ENCODE results near the gene UGT2B11.
"Not testable (repeated sequence)": the region's sequence is repeated elsewhere in the genome, so short reads cannot be mapped to it uniquely, and the experiment has no call there.

Gene UGT2B11

DNA sequence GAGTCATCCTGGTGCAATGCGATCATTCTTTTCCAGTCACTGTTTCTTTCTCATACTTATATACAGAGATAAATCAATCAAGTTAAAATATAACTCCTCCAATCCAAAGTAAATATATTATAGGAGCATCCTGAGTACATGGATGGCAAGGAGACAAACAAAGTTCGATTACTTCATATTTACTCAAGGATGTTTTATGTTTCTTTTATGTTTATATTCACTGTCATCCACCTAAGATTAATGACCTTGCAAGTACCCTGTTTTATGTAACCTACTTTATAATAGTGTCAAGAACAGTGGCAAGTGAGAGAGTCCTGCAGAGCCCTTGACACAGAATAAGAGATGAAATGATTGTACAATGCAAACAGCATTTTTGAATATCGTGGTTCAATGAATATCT, at the start of gene UGT2B11:
TSS of gene UGT2B11 (minus strand) at position 33 of the 400 bp plus-strand sequence. CDS start at position 7, 26 bp downstream.
- no peak for DNase-seq

DNA sequence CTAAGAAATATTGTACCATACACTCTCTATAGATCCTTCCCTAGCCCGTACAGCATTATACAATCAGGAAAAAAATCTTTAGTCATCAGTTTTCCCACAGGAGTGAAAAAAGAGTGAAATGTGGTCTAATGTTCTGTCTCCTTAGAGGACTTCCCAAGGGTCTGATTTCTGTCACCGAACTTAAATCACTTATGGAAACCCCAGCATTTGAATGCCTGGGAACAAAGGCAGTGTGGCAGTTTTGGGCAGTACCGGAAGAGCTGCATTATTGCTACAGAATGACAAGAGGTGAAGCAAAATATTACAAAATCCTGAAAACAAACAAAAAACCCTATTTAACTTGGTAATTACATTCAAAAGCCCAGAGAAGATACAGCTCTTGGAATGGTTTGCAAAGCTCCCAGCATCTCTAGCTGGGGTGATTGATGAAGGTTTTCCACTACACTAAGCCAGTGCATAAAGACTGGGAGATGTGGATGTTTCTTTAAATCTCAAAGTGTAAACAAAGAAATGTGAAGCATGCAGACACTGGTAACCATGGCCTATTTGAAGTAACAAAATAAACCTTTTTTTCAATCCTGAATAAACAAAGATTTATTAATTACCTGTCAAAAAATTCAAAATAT, 38.7 kb upstream of the UGT2B11 start:
- not testable (repeated sequence) for DNase-seq

DNA sequence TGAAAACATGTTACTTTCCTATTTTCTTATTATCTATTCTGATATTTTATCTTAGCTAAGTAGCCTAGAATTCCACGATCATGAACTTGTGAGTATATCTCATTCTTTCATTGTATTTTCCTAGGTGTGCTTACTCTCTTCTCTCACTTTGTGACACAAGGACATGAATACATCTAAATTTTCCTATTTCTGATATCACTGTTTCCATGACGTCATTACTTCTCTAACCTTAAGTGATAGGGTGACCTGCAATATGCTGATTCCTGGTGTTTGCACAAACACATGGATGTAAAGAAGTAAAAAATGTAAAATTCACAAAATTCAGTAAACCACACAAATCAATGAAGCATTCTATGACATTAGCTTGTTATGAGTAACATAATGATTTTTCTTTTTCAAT, 36.3 kb upstream of the UGT2B11 start:
- not testable (repeated sequence) for DNase-seq

DNA sequence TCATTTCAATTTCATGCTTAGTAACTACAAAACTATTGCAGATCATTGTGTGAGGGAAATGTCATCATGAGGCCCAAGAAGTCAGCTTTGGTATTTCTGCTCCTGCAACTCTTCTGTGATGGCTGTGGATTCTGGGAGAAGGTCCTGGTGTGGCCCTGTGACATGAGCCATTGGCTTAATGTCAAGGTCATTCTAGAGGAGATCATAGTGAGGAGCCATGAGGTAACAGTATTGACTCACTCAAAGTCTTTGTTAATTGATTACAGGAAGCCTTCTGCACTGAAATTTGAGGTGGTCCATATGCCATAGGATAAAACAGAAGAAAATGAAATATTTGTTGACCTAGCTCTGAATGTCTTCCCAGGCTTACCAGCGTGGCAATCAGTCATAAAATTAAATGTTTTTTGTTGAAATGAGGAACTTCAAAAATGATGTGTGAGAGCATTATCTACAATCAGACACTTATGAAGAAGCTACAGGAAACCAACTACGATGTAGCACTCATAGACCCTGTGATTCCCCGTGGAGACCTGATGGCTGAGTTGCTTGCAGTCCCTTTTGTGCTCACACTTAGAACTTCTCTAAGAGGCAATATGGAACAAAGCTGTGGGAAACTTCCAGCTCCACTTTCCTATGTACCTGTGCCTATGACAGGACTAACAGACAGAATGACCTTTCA, 28.2 kb upstream of the UGT2B11 start:
- DNase-seq: not testable (repeated sequence)

DNA sequence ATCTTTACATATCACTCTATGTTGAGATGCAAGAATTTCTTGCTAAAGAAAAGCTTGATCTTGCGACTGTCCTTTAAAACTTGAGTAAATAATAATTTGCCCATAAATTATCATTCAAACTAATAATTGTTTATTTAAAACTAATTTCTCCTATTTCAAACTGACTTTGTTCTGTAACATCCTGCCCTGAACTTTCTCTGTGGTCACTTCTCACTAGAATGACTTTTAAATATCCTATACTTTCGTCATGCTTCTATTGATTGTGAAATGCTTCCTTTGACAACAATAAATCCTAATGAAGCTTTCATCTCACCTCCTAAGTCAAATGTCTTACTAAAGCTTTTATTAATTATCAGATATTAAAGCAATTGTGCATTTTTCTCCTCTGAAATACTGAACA, 27.2 kb upstream of the UGT2B11 start:
- DNase-seq: not testable (repeated sequence)

DNA sequence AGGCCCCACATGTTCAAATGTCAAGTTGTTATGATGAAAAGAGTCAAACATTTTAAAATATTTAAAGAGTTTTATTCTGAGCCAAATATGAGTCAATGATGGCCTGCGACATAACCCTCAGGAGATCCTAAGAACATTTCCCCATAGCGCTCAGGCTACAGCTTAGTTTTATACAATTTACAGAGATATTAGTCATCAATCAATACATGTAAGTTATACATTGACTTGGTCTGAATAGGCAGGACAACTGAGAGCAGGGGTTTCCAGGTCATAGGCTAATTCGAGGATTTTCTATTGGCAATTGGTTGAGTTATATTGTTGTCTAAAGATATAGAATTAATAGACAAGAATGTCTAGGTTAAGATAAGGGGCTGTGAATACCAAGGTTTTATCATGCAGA, 26.2 kb upstream of the UGT2B11 start:
- DNase-seq: not testable (repeated sequence)

DNA sequence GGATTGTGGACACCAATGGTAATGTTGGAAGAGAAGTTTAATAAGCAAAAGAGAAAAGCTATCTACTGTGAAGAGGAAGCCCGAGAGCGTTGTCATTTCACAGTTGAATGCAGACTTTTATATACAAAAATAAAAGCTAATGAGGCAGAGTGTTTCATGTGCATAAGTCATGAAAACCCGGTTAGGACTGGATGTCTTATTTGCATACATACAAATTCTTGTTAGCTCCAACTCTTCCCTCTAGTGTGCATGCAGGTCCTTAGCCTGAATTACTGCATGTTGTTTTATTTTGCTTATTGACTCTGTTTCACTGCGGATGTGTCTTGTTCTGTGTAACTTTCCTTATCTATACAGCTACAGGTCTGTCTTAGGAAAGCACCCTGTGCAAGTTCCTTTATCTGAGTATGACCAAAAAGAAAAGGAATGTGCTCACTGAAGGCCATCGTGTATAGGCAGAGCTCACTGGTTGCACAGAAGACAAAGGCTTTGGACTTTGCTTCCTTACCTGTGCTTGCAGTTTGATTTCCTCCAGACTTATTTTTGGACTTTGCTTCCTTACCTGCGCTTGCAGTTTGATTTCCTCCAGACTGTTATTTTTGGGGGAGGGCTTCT, 25.1 kb upstream of the UGT2B11 start:
- no peak for DNase-seq

DNA sequence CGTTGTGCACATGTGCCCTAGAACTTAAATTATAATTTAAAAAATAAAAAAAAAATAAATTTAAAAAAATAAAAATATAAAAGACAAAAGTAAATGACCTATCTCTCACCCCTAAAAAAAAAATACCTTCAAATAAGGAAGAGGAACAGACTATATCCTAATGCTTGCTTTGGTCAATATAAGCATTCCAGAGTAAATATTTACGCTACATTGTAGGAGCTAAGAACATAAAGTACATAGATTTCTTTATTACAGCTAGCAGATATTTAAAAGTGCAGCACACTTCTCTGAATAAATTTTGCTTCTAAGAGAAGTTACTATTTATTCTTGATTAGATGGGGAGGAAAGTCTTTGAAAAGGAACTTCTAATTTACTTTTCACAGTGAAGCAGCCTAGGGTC, 24.5 kb upstream of the UGT2B11 start:
- DNase-seq: no peak

DNA sequence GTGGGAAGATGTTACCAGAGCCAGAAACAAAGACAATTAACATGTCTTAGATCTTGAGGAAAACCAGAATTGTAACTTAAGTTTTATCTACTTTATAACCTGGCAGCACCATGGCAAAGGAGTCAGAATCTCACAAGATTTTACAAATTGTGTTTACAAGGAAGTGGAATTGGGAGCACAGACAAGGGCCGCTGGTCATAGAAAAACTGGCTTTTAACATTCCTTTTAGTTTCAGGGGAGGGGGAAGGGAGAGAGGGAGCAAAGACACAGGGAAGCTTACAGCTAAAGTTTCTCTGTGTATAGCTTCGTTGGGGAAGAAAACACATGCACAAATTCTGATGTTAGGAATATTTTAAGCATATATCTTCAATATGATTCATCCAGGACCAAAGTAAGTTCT, 10.3 kb upstream of the UGT2B11 start:
- no peak for DNase-seq

DNA sequence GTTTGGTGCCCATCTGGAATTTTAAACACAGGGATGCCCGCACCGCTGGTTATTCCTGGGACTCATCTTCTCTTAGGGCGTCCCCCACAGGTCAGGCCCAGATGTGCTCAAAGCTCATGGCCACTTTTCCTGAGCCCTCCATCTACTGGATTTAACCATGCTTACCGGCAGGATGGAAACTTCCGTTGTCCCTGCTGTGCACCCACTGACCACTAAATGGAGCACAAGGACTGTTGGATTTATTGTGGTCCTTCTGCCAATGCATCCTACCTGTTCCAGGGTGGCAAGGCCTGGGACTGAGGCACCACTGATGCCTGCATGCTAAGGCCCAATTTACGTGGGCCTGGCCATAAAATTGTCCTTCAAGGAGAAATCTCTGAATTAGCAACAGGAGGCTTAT, 8.7 kb upstream of the UGT2B11 start:
- not testable (repeated sequence) for DNase-seq

DNA sequence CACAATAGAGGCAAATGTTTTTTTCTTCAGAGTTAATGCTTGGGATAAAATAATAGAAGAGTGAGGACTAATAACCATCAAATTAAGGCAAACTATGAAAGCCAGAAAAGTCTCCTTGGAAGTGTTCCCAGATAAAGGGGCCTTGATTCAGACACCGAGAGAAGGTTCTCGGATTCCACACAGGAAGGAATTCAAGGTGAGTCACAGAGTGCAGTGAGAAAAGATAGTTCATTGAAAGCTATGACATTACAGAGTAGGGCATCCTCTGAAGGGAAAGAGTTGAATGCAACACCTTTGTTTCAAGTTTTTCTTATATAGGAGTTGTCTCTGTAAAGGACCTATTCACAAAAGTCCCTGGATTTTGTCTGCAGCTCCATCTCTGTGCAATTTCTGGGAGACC, 3.9 kb upstream of the UGT2B11 start:
- DNase-seq: not testable (repeated sequence)

DNA sequence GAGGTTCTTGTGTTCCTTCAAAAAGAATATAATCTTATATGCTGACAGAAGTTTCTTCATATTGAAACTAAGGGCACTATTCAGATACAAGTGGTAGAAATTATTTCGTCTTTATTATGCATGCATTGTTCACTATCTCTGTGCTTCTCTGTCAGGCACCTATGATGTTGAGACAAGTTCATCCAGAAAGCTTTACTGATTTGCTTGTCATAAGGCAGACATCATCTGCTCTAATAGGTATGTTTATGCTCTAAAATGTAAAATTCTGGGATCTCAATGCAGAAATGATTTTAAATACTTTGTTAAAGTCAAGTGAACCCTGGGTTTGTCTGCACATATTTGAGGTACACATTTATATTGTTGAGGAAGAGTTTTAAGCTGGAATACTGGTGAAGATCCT, 3.6 kb downstream of the UGT2B11 start:
- DNase-seq: no peak

DNA sequence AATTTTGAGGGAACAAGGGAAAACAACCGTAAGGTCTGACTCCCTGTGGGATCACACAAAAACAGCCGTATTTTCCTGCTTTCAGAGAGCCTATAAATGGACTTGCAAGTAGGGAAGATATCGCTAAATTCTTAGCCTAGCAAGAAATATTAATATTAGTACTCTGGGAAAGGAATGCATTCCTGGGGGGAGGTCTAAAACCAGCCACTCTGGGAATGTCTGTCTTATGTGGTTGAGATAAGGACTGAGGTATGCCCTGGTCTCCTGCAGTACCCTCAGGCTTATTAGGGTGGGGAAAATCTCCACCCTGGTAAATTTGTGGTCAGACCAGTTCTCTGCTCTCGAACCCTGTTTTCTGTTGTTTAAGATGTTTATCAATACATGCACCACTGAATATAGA, 16.0 kb downstream of the UGT2B11 start:
- DNase-seq: not testable (repeated sequence)

DNA sequence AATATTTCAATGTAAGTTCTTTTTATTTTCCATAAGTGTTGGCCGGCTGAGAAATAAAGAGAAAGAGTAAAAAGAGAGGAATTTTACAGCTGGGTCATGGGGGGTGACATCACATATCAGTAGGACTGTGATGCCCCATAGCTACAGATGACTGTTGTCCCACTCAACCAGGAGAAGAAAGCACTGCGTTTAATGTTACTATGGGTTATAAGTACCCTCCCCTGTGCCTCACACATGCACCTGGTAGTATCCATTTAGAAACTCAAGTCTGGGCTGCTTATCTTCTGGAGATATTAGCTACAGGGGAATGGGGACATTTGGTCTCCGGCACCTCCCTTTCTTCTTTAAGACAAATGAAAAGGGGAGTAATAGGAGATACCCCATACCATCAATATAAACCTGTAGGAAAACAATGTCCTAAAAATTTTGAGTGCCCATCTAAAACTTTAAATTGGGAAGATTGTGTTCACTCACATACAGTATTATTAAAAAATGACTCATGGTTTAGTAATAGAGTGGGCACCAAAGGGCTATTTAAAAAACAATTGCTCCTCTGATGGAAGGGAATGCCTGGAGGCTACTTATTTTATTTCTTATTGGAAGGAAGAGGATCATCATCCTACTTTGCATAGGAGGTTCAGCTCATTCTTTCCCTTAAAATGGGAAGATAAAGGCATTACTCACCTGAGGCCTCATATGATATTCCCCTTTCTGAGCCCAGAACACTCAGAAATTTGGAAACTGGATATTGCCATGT, 18.2 kb downstream of the UGT2B11 start:
- DNase-seq: no peak

DNA sequence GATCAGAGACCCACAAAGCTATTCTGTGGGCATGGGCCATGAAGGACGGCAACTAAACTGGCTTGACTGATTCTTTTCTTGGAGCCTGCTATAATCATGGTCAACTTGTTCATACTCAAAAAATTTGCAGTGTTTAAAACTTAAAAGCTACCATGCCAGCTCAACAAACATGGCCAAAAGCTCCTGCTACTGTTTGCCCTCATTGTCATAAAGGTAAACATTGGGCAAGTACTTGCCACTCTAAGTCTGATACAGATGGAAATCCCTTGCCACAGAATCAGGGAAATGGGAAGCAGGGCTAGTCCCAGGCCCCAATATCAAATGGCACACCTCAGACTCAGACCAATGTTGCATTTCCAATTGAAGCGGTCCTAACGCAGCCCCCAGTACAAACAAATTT, 20.4 kb downstream of the UGT2B11 start:
- DNase-seq: no peak

DNA sequence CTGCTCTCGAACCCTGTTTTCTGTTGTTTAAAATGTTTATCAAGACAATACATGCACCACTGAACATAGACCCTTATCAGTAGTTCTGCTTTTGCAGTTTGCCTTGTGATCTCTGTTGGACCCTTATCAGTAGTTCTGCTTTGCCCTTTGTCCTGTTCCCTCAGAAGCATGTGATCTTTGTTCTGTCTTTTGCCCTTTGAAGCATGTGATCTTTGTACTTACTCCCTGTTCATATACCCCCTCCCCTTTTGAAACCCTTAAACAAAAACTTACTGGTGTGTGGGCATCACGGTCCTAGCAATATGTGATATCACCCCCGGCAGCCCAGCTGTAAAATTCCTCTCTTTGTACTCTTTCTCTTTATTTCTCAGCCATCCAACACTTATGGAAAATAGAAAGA, 22.6 kb downstream of the UGT2B11 start:
- DNase-seq: not testable (repeated sequence)

DNA sequence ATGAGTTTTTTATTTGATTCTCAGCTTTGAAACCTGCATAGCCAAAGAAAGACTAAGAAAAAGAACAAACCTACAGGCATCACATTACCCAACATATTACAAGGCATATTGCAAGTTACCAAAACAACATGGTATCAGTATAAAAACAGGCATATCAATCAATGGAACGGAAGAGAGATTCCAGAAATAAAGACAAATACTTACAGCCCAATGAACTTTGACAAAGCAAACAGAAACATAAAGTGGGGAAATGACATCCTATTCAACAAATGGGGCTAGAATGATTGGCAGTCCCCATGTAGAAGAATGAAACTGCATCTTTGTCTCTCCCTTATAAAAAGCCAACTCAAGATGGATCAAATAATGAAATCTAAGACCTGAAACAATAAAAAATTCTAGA, 23.9 kb downstream of the UGT2B11 start:
- DNase-seq: not testable (repeated sequence)

DNA sequence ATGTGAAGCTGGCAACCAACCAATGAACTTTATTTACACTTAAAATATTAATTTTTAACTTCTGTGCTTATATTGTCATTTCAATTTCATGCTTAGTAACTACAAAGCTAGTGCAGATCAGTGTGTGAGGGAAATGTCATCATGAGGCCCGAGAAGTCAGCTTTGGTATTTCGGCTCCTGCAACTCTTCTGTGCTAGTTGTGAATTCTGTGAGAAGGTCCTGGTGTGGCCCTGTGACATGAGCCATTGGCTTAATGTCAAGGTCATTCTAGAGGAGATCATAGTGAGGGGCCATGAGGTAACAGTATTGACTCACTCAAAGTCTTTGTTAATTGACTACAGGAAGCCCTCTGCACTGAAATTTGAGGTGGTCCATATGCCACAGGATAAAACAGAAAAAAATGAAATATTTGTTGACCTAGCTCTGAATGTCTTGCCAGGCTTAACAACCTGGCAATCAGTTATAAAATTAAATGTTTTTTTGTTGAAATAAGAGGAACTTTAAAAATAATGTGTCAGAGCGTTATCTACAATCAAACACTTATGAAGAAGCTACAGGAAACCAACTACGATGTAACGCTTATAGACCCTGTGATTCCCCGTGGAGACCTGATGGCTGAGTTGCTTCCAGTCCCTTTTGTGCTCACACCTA, 32.9 kb downstream of the UGT2B11 start:
- not testable (repeated sequence) for DNase-seq

DNA sequence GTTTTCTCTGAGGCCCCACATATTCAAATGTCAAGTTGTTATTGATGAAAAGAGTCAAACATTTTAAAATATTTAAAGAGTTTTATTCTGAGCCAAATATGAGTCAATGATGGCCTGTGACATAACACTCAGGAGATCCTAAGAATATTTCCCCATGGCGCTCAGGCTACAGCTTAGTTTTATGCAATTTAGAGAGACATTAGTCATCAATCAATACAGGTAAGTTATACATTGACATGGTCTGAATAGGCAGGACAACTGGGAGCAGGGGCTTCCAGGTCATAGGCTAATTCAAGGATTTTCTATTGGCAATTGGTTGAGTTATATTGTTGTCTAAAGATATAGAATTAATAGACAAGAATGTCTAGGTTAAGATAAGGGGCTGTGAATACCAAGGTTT, 34.7 kb downstream of the UGT2B11 start:
- not testable (repeated sequence) for DNase-seq

DNA sequence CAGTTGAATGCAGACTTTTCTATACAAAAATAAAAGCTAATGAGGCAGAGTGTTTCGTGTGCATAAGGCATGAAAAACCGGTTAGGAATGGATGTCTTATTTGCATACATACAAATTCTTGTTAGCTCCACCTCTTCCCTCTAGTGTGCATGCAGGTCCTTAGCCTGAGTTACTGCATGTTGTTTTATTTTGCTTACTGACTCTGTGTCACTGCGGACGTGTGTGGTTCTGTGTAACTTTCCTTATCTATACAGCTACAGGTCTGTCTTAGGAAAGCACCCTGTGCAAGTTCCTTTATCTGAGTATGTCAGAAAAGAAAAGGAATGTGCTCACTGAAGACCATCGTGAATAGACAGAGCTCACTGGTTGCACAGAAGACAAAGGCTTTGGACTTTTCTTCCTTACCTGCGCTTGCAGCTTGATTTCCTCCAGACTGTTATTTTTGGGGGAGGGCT, 35.8 kb downstream of the UGT2B11 start:
- not testable (repeated sequence) for DNase-seq

DNA sequence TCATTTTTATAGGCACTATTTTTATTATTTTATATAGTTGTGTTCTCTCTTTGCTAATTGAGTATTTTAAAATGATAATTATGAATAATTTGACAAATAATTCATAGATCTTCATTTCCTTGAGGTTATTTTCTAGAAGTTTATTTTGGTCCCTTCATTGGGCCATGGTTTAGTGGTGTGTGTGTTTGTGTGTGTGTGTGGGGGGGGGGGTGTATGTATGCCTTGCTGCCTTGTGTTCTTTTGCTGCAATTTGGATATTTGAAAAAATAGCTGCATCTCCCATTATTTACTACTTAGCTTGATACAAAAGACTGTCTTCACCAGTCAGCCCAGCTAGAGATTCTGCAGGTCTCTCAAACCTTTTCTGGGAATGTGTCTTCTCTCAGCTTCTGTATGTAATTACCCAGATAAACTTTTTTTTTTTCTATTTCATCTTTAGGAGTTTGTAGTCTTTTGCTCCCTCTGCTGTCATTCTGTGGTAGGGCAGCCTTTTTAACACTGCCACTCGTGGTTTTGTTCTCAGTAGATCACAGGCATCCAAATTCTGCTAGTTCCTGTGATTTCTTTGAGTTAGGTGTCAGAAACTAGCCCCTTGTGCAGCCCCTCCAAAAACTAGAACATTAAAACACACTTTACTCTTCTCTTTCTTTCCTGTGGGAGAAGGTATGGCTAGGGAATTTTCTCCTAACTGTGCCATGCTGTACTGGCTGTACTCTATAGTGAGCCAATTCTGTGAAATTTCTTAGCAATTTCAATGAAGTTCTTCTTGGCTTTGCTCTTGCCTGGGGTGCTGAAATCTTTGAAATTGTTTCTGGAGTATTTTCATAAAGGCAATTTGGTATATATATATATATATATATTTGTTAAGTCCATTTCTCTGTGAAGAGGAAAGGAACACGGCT, 44.1 kb downstream of the UGT2B11 start:
- DNase-seq: peak; percentile 67

DNA sequence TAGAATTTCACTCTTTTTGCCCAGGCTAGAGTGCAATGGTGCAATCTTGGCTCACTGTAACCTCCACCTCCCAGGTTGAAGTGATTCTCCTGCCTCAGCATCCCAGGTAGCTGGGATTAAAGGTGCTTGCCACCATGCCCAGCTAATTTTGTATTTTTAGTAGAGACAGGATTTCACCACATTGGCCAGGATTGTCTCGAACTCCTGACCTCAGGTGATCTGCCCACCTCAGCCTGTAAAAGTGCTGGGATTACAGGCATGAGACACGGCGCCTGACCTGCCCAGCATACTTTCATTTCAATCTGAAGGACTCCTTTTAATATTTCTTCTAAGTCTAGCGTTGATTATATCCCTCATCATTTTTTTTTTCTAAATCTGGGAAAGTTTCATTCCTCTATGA, 45.4 kb downstream of the UGT2B11 start:
- not testable (repeated sequence) for DNase-seq

Data from retina (tissue), 1 donor.